ENCODE results near the gene RAB4B.
"Not testable (repeated sequence)": the region's sequence is repeated elsewhere in the genome, so short reads cannot be mapped to it uniquely, and the experiment has no call there.

RAB4B gene

DNA sequence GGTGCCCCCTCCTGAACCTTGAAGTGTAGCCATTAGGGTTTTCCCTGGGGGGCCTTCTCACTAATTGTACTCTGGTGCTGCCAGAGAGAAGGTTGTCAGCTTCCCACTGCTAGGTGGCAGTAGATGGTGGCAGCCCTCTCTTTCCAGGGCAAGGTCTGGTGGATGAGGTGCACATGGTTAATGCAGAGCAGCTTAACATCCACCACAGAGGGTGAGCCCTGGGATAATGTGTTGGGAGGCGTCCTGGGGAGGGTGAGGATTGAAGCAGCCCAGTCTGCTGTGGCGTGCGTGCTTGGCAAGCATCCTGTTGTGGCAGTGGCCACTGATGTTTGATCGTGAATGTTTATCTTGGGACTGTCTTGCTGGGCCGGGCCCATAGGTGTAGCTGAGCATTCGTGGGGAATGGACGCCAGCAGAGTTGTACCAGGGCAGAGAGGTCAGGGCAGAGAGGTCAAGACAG is 26.8 kb downstream of the RAB4B start:
- no peak for DNase-seq

DNA sequence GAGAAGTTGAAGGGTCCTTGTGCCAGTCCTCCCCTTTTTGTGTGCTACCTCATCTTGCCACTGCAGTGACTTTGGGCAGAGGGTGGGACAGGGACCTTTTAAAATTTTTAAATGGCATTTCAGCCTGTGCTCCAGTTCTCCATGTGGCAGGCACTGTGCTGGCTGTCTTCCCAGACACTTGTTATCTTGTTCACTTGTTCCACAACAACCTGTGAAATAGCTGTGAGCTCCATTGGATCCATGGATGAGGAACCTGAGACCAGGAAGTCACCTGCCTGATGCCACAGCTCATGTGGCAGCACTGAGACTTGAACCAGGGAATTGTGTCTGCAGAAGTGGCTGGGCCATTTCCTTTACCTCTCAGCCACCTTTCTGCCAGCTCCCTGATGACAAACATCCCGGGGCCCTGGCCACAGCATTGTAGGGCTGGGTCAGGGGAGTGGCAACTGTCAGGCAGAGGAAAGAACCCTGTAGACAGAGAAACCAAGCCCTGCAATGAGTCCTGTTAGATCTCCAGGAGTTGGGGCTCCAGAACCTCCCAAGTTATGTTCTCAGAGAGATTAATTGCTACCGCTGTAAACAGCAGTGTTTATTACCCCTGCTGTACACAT is 27.3 kb downstream of the RAB4B start:
- no peak for DNase-seq

DNA sequence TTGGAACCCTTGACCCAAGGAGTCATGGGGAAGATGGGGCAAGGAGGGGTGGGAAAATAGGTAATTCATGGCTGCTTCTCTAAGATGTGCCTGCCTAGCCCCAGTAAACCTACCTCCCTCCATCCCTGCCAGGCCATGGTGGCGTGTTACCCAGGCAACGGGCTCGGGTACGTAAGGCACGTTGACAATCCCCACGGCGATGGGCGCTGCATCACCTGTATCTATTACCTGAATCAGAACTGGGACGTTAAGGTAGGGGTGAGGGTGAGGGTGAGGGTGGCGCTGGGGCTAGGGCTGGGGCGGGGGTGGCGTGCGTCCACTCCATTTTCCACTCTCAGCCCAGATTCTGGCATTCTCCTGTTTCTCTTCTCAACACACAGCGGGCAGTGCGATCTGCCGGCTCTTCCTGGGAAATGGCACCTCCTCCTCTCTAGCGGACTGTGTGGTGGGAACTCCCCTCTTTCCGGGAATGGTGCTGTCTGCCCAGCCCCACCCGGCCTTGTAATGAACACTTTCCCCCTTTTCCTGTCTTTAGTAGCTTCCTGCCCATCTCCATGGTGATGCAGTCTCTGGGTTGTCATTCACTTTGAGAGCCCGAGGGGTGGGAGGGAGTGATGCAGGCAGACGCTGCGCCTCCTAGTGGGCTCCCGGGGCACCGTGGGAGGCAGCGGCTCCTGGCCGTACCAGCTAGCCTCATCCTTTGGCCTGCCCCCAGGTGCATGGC is 28.5 kb downstream of the RAB4B start:
- peak; percentile 89 for DNase-seq

DNA sequence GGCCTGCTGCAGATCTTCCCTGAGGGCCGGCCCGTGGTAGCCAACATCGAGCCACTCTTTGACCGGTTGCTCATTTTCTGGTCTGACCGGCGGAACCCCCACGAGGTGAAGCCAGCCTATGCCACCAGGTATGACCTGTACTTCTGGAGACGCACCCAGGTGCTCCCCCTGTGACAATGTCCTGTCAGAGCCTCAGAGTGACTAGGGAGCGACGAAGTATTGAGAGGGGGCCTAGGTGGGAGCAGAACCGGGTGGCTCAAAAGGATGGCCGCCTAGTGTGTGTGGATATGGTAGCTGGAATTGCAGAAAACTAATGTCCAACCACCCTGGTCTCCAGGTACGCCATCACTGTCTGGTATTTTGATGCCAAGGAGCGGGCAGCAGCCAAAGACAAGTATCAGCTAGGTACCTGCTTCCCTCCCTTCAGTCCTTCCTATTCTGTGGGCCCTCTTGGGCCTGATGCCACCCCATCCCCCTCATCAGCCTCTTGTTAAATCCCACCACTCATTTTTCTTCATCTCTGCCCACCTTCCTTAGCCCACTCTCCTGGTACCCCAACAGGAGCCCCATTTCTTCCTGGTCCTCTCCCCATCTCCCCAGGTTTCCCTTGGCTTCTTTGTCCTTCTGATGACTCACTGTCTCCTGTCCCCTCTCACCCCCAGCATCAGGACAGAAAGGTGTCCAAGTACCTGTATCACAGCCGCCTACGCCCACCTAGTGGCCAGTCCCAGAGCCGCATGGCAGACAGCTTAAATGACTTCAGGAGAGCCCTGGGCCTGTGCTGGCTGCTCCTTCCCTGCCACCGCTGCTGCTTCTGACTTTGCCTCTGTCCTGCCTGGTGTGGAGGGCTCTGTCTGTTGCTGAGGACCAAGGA is 29.3 kb downstream of the RAB4B start:
- no peak for DNase-seq

DNA sequence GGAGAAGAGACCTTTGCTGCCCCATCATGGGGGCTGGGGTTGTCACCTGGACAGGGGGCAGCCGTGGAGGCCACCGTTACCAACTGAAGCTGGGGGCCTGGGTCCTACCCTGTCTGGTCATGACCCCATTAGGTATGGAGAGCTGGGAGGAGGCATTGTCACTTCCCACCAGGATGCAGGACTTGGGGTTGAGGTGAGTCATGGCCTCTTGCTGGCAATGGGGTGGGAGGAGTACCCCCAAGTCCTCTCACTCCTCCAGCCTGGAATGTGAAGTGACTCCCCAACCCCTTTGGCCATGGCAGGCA is 29.9 kb downstream of the RAB4B start:
- no peak for DNase-seq

DNA sequence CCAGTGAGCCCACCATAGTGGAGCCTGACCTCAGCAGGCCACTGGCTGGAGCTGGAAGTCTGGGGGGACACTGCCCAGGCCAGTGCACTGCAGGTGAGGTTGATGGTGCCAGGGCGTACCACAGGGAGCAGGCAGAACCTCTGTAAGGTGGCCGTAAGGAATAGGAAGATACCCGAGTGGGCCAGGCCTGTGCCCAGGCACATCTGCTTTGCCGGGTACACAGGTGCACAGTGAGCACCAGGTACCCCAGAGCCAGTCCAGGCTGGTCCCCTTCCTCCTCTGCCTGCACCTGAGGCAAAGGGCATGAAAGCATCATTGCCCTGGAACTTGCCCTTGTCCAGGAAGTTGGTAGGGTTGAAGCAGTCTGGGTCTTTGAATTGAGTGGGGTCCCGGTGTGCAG is 30.4 kb downstream of the RAB4B start:
- no peak for DNase-seq

DNA sequence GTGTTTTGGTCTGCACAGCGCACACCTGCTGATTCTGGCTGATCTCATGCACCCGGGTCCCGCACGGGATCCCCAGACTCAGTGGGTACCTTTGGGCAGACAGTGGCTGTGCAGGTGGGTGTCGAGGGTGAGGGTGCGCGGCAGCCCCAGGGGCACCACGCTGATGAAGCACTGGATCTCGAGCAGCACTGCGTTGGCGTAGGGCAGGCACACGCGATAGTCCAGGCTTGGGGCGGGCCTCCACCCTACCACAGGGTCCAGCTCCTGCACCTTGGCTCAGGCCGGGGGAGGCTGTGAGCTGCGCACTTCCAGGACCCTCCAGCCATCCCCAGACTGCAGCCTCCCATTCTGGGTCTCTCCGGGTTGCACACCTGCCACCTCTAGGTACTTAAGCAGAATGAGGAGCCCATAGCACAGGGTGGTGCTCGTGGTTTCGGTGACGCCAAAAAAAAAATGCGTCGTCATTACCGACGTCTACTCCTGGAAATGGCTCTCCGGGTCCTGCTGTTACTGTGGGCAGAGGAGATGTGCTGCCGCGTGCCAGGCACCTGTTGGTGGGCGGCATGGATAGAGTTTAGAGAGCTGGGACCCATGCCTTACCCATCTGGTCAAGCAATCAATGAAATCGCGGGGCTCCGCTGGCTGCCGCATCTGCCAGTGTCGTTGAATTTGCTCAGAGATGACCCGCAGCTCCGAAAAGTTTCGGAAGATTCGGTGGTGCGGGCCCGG is 31.5 kb downstream of the RAB4B start:
- DNase-seq, result no peak

DNA sequence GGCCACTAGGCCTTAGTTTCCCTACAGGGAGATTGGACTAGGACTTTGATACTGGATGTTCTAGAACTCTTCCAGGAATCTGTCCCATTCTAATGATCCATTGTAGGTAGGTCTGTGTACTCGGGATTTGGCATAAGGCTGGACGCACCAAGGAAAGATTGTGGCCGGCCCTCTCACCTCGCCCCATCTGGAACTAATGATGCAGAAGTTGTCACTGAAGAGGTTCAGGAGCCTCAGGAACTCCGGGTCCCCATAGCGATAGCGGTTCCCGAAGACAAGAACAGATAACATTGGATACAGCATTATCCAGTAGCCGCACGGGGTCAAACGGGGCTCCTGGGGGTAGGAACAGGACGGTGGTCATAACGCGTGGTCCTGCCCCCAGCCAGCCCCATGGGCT is 32.1 kb downstream of the RAB4B start:
- no peak for DNase-seq

DNA sequence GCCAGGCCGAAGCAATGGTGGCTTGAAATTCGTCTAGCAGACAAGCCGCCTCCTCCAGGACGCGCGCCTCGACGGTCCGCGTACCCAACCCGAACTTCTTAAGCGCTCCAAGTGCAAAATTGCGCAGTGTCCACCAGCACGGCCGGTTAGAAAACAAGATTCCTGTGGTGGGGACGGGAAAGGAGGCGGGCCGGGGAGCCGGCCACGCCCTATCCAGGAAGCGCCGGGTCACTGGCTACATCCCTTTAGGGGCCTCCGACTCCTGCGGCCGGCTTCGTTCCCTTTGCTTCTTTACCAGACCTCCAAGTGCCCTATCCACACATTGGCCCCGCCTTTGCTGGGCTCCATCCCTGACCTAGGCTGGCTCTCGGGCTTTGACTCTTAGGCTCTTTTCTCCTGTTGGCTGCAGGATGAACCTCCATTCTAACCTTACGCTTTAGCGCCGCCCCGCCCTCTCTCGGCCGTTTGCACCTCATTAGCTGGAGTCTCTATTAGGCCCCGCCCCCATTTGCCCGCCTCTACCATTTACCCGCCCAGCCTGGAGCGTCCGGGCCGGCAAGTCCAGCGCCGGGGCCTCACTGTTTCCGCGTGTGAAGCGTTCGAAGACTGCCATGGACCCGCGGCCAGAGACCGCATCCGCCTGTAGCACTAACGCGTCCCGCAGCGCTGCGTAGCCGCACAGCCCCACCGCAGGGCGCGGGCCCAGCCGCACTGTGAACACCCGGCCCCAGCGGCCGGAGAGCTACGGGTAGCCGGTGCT is 32.8 kb downstream of the RAB4B start:
- peak; percentile 67 for DNase-seq

DNA sequence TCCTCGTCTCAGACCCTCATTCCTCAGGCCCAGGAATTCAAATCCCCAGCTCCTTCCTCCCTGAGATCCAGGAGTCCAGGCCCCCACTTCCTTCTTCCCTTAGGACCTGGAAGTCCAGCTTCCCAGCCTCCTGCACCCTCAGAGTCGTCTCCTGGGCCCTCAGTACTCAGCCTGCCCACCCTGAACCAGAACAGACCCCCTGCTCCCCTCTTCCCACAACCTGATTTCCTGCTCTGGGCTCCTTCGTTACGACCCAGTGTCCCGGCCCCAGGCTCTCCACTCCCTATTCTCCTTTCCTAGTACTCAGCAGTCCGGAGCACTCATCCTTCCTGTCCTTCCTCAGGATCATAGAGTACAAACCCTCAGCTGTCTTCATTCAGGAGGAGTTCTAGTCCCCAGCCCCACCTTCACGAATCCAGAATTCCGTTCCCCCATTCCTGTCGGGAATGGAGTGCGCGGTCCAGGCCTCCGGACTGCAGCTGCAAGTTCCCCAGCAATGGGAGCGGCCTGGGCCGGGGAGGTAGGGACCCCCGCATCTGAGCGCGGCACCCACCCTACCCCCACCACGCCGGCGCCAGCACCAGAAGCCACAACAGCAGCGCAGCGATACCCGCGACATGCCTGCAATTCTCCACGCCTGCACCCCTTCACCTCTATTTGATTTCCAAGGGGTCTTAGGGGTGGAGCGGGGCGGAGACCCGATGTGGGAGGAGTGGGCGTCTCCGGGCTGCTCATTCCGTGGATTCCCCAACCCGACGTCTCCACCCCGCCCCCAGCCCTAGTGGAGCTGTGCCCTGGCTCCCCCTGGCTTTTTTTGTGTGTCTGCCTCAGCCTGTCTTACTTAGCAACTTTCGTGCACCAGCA is 33.7 kb downstream of the RAB4B start:
- no peak for DNase-seq

DNA sequence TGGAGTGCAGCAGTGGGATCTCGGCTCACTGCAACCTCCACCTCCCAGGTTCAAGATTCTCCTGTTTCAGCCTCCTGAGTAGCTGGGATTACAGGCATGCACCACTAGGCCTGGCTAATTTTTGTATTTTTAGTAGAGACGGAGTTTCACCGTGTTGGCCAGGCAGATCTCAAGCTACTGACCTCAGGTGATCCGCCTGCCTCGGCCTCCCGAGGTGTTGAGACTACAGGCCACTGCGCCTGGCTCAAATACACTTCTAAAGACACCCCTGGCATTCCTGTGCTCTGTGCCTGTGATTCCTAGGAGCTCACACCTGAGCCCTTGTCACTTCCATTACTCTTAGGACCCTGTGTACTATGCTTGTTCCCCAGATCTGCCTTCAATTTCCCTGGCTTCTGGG is 34.5 kb downstream of the RAB4B start:
- not testable (repeated sequence) for DNase-seq

DNA sequence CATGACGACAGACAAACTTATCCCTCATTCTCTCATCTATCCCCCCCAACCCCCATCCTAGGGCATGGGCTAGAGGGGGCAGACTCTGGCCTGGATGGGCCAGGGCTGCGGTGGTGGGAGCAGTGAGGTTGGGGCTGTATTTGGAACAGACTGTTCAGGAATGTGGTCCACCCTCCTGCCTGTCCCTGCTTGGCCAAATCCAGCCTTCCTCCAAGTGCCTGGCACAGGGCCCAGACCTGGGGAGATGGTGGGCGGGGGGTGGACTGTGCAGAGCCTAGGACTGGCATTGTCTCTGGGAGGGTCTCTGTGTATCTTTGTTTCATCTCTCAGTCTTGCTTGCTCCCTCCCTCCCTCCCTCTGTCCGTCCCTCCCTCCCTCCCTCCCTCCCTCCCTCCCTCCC is 35.1 kb downstream of the RAB4B start:
- DNase-seq, result no peak

DNA sequence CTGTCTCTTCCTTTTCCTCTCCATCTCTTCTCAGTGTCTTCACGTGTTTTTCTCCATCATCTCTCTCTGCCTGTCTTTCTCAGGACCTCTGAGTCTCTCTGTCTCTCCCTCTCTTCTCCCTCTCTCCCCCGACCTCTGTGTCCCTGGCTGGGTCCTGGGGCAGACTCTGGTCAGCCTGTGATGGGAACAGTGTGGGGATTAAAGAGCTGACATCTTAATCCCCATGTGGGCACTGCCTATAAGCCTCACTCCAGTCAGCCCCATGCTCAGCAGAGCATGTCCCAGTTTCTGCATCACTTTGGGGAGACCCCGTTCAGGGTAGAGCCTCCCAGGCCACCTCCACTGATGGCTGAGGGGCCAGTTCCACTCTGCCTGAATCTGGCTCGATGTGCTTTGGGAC is 37.2 kb downstream of the RAB4B start:
- DNase-seq, result no peak

DNA sequence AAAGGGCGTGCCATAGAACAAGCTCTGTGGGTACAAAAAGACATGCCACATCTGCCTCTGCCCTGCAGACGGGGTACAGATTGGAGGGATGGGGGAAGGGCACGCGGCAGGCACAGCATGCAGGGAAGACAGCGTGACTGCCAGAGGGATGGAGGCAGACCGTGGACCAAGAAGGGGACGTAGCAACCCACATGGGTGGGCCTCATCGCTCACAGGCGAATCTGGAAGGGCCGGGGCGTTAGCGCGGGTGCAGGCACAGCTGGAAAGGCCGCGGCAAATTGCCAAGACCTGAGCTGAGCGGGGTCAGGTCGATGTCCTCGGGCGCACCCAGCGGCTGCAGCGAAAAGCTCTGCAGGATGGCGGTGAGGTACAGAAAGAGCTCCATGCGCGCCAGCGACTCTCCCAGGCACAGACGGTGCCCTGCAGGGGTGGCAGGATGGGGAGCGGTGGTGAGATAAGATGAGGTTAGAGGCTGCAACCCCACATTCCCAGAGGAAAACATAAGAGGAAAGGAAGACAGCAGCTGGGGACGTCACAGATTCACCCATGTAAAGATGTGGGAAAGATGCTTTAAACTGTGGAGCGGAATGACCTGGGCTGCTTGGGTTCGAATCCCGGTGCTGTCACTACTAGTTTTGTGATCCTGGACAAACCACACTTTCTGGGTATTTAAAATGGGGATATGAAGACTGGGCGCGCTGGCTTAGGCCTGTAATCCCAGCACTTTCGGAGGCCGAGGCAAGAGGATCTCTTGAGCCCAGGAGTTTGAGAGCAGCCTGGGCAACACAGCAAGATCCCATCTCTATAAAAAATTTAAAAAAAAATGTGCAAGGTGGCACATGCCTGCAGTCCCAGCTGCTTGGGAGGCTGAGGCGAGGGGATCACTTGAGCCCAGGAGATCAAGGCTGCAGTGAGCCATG is 40.7 kb downstream of the RAB4B start:
- peak; percentile 72 for DNase-seq

DNA sequence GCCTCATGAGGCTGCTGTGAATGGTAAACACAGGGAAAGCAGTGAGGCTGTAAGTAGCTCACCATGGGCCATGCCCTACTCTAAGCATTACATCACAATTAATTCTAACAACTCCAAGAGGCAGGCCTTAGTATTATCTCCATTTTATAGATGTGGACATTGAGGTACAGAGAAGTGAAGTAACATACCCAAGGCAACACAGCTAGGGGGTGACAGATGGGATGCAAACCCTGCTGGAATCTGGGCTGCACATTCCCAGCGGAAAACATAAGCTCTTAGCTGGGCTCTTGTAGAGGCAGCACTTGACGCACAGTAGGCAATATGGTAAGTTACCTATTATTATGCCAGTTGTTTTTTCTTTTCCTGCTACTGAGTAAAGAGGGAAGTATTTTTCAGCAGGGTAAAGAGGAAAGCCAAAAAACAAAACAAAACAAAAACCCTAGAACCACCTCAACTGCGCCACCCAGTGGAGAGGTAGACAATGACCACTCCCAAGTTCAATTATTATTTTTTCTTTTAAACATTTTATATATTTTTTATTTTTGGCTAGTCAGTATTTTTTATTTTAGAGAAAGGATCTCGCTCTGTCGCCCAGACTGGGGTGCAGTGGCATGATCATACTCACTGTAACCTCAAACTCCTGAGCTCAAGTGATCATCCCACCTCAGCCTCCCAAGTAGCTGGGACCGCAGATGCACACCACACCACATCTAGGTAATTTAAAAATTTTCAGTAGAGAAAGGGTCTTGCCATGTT is 41.6 kb downstream of the RAB4B start:
- DNase-seq, result peak; percentile 60

DNA sequence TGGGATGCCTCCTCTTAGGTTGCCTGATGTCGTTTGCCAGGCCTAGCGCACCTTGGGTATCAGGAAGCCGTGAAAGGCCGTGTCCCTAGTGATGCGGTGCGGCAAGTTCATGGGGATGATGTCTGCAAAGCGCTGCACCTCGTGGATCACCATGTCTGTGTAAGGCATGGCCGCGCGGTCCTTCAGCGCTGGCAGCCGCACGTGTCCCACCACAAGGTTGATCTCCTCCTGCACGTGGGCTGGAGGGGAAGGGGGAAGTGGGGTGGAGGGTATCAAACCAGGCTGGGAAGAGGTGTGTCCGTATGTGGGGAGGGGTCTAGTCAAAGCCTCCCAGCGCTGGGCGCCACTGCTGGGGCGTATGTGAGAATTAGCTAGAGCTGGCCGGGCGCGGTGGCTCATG is 44.1 kb downstream of the RAB4B start:
- DNase-seq, result no peak

DNA sequence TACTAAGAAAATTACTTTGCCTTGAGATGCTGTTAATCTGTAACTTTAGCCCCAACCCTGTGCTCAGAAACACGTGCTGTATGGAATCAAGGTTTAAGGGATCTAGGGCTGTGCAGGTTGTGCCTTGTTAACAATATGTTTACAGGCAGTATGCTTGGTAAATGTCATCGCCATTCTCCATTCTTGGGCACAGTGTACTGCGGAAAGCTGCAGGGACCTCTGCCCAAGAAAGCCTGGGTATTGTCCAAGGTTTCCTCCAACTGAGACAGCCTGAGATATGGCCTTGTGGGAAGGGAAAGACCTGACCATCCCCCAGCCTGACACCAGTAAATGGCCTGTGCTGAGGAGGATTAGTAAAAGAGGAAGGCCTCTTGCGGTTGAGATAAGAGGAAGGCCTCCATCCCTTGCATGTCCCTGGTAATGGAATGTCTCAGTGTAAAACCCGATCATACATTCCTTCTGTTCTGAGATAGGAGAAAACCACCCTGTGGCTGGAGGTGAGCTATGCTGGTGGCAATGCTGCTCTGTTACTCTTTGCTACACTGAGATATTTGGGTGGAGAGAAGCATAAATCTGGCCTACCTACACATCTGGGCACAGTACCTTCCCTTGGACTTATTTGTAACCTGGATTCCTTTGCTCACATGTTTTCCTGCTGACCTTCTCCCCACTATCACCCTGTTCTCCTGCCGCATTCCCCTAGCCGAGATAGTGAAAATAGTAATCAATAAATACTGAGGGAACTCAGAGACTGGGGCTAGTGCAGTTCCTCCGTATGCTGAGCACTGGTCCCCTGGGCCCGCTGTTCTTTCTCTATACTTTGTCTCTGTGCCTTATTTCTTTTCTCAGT is 44.9 kb downstream of the RAB4B start:
- not testable (repeated sequence) for DNase-seq

DNA sequence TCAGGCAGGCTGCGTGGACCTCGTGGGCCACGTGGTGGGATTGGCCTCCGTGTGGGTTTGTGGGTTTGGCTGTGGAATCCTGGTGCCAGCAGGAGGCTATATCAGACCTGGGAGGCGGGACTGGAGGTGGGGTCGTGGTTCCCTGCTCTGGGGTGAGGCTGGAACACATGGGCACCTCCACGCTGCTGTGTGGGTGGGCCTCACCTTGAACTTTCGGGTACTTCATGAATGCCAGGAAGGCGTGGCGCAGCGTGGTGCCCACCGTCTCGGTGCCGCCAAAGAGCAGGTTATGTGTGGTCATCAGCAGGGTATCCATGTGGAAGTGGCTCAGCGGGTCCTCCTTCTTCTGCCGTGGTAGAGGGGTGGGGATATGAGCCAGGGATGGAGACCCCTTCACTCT is 46.9 kb downstream of the RAB4B start:
- not testable (repeated sequence) for DNase-seq
